Right lobe of liver (tissue), 4 donors: Measurements from ENCODE around the gene ESRP2.

ENCODE experiments used
- CTCF ChIP-seq, 4 donors: fragments of 200-600 bp in 3 of 4; fragments of 450-650 bp in 1 of 4; IDR thresholded peaks; one replicate each; pipeline versions ENCODE4 v1.5.1 to v1.8.0; 2016 to 2022; ENCODE audit warnings: antibody characterized with exemption in 4 of 4, mild to moderate bottlenecking in 2 of 4
- POLR2A ChIP-seq: fragments of 450-650 bp; IDR thresholded peaks from one replicate; pipeline ENCODE4 v1.6.1; 2017; ENCODE audit warnings: antibody characterized with exemption, mild to moderate bottlenecking
- donor health status: DM: no; HTN: no; CAD: no.
- donor health status: DM: no; HTN: no; CAD: no.
- donor health status: DM: no; HTN: yes; CAD: no.

- TF ChIP-seq CTCF (IDR thresholded peaks at IDR 0.05) (no peak), POLR2A (no peak)
These were observed 7.3 kb upstream of the ESRP2 start for GRCh38 chr16:68242926-68243858.
